HCT116 (cell line): ENCODE results near the gene TBX2. TPM values are rescaled to one million over a fixed set of nuclear protein-coding genes. Genes with fewer than 3 reads are reported as not detected.

ENCODE experiments used
- ATAC-seq: fragments of 200-7000 bp; cut with Tn5 transposase; 2 replicates; pipeline ENCODE4 v1.9.1; 2020; ENCODE audit warnings: mild to moderate bottlenecking, moderate library complexity
- Bru-seq: library from RNA; stranded (reverse); fragments of 400-500 nt; gene quantifications from one replicate; lab custom pipeline; 2021; lab: Mats Ljungman, UMichigan
- BruChase-seq, 2 experiments: library from RNA; stranded (reverse); fragments of 400-500 nt; gene quantifications; one replicate each; lab custom pipeline; 2021; lab: Mats Ljungman, UMichigan
- BruUV-seq: library from RNA; stranded (reverse); fragments of 400-500 nt; replicated peaks from 2 replicates; lab custom pipeline; 2021; lab: Mats Ljungman, UMichigan
- CTCF ChIA-PET: fragments of 300-600 bp; sonication (Branson Sonifier 250); formaldehyde crosslinking; loops from one replicate; lab custom pipeline; 2021; ENCODE audit warnings: antibody characterized with exemption; lab: Charles Lee
- POLR2A ChIA-PET: fragments of 300-600, 350-600 bp; sonication (Branson Sonifier 250); formaldehyde crosslinking; loops from one replicate; lab custom pipeline; 2021; ENCODE audit warnings: antibody characterized with exemption; lab: Charles Lee
- RAD21 ChIA-PET, 2 experiments: fragments of 300-600 bp; sonication (Branson Sonifier 250); formaldehyde crosslinking; loops; one replicate each; lab custom pipeline; 2023; ENCODE audit warnings: low total read pairs in 2 of 2; ENCODE audit not compliant: uncharacterized antibody in 2 of 2, unreplicated experiment in 2 of 2, low non-redundant PET in 1 of 2; lab: Charles Lee
- DNase-seq: peaks from one replicate; pipeline ENCODE4 v3.0.0-alpha.2; 2010; ENCODE audit warnings: low read depth, low spot score
- H2AFZ ChIP-seq: fragments of 200-600 bp; shearing (Covaris generic), sonication (generic); 2 replicates; pipeline ENCODE4 v1.6.1; 2017; ENCODE audit warnings: low read depth, mixed run types, mixed read lengths, antibody characterized with exemption, low read length; ENCODE audit not compliant: poor library complexity, severe bottlenecking
- H3K27ac ChIP-seq: 2 replicates; pipeline ENCODE4 v1.5.1; 2012; ENCODE audit warnings: low read depth, low read length
- H3K27me3 ChIP-seq: fragments of 200-600 bp; sonication (generic); 2 replicates; pipeline ENCODE4 v1.6.1; 2016; ENCODE audit warnings: mixed run types, low read length, mixed read lengths; ENCODE audit not compliant: insufficient read depth
- H3K36me3 ChIP-seq, 2 experiments: fragments of 200-500 bp in 1 of 2; fragments of 200-600 bp in 1 of 2; sonication (Bioruptor generic) in 1 of 2; sonication (generic) in 1 of 2; 2 replicates each; pipeline versions ENCODE4 v1.5.1 to v1.6.1; 2014 to 2016; ENCODE audit warnings: low read length in 2 of 2, inconsistent platforms in 1 of 2, mixed read lengths in 1 of 2, mixed run types in 1 of 2; ENCODE audit not compliant: insufficient read depth in 2 of 2, control insufficient read depth in 1 of 2
- H3K4me1 ChIP-seq, 2 experiments: fragments of 200-600 bp in 1 of 2; sonication (generic) in 1 of 2; 2 replicates each; pipeline versions ENCODE4 v1.5.1 to v1.6.1; 2012 to 2017; ENCODE audit warnings: low read length in 2 of 2, inconsistent platforms in 1 of 2, mild to moderate bottlenecking in 1 of 2, mixed read lengths in 1 of 2, mixed run types in 1 of 2, moderate library complexity in 1 of 2; ENCODE audit not compliant: insufficient read depth in 2 of 2, control insufficient read depth in 1 of 2
- H3K4me2 ChIP-seq: fragments of 200-600 bp; sonication (generic); 2 replicates; pipeline ENCODE4 v1.6.1; 2017; ENCODE audit warnings: mixed run types, low read length, mixed read lengths
- H3K4me3 ChIP-seq, 2 experiments: fragments of 200-600 bp in 1 of 2; sonication (generic) in 1 of 2; replicated peaks in 1 of 2; 2 replicates each; pipeline ENCODE4 v1.5.1; 2011 to 2016; ENCODE audit warnings: low read length in 2 of 2, control low read depth in 1 of 2, low read depth in 1 of 2, mild to moderate bottlenecking in 1 of 2, mixed read lengths in 1 of 2, mixed run types in 1 of 2
- H3K79me2 ChIP-seq: fragments of 200-600 bp; sonication (generic); 2 replicates; pipeline ENCODE4 v1.6.1; 2017; ENCODE audit warnings: mild to moderate bottlenecking, mixed run types, low read length, moderate library complexity, mixed read lengths; ENCODE audit not compliant: insufficient read depth
- H3K9ac ChIP-seq: fragments of 200-600 bp; sonication (generic); 2 replicates; pipeline ENCODE4 v1.6.1; 2016; ENCODE audit warnings: low read length, mixed read lengths
- H3K9me2 ChIP-seq: fragments of 200-600 bp; sonication (generic), shearing (Covaris generic); 2 replicates; pipeline ENCODE4 v1.6.1; 2017; ENCODE audit warnings: mixed run types, mild to moderate bottlenecking, moderate library complexity; ENCODE audit not compliant: insufficient read depth
- H3K9me3 ChIP-seq, 2 experiments: fragments of 200-500 bp in 1 of 2; fragments of 200-600 bp in 1 of 2; sonication (Bioruptor generic) in 1 of 2; sonication (generic) in 1 of 2; 2 replicates each; pipeline ENCODE4 v1.6.1; 2014 to 2017; ENCODE audit warnings: low read length in 2 of 2, mixed read lengths in 2 of 2, inconsistent platforms in 1 of 2, low read depth in 1 of 2, mild to moderate bottlenecking in 1 of 2, mixed run types in 1 of 2, moderate library complexity in 1 of 2; ENCODE audit not compliant: control insufficient read depth in 1 of 2, insufficient read depth in 1 of 2
- H4K20me1 ChIP-seq: fragments of 200-600 bp; sonication (generic), shearing (Covaris generic); 2 replicates; pipeline ENCODE4 v1.6.1; 2017; ENCODE audit warnings: mixed run types, mild to moderate bottlenecking, moderate library complexity; ENCODE audit not compliant: insufficient read depth
- CBX3 ChIP-seq: IDR thresholded peaks from 2 replicates; pipeline ENCODE4 v1.6.1; 2012; ENCODE audit warnings: low read depth
- CEBPB ChIP-seq: IDR thresholded peaks from 2 replicates; pipeline ENCODE4 v1.6.1; 2012; ENCODE audit warnings: low read depth
- EGR1 ChIP-seq: IDR thresholded peaks from 2 replicates; pipeline ENCODE4 v1.6.1; 2012; ENCODE audit warnings: low read depth
- JUND ChIP-seq: IDR thresholded peaks from 2 replicates; pipeline ENCODE4 v1.6.1; 2012
- POLR2AphosphoS5 ChIP-seq: IDR thresholded peaks from 2 replicates; pipeline ENCODE4 v1.6.1; 2011; ENCODE audit warnings: mild to moderate bottlenecking, low read depth, low read length, moderate library complexity
- SRF ChIP-seq: IDR thresholded peaks from 2 replicates; pipeline ENCODE4 v1.6.1; 2012; ENCODE audit warnings: low read depth
- TCF7L2 ChIP-seq: IDR thresholded peaks from 2 replicates; pipeline ENCODE4 v1.7.0; 2011; ENCODE audit warnings: borderline replicate concordance, inconsistent platforms; ENCODE audit not compliant: insufficient read depth, insufficient read length; ENCODE audit errors: extremely low read depth
- YY1 ChIP-seq: IDR thresholded peaks from 2 replicates; pipeline ENCODE4 v1.6.1; 2011; ENCODE audit warnings: low read length, low read depth, moderate library complexity, mild to moderate bottlenecking; ENCODE audit not compliant: insufficient replicate concordance; ENCODE audit errors: extremely low read depth
- intact Hi-C: fragments of 100-400 bp; cut with micrococcal nuclease; formaldehyde crosslinking; loops from 2 replicates; pipeline ENCODE4 v1.10.0; 2022
- long read RNA-seq: library from polyadenylated mRNA; unstranded; transcript quantifications from one replicate; pipeline ENCODE4 v2.0.0, GENCODE V29; 2021; ENCODE audit not compliant: unreplicated experiment
- polyA plus RNA-seq: library from polyadenylated mRNA; unstranded; fragments of >200 nt; gene quantifications from 2 replicates; pipeline ENCODE4 v1.2.1, GENCODE V29; 2012; ENCODE audit warnings: missing spikeins
- total RNA-seq: library from RNA; stranded (reverse); gene quantifications from one replicate; pipeline ENCODE4 v1.2.1, GENCODE V29; 2021; ENCODE audit not compliant: unreplicated experiment
- TF ChIP-seq, protein P1 (sequence below): IDR thresholded peaks from 2 replicates; pipeline ENCODE4 v1.6.1; 2012; ENCODE audit warnings: low read depth
- TF ChIP-seq, protein P2 (sequence below): IDR thresholded peaks from 2 replicates; pipeline ENCODE4 v1.6.1; 2012
- TF ChIP-seq, protein P3 (sequence below): IDR thresholded peaks from 2 replicates; pipeline ENCODE4 v1.6.1; 2012

TBX2 gene
- total RNA-seq (0.71 TPM), Bru-seq, nascent RNA (percentile 28 among the genes with signal in this experiment), BruChase-seq, experiment 1, labeled RNA remaining after a 6-hour chase (percentile 48 among the genes with signal in this experiment), BruChase-seq, experiment 2, labeled RNA remaining after a 2-hour chase (percentile 46 among the genes with signal in this experiment)
- polyA plus RNA-seq, result 0.09 and 0.42 TPM in 2 replicates
- long read RNA-seq, partial matches to known transcripts, result 1 of 1 reads
- long read RNA-seq, other reads (novel, unspliced or antisense), result 0 of 1 reads

GRCh38 chr17:61399131-61400065 is at the start of gene TBX2:
Gene TBX2 (plus strand): TSS chr17:61399843. CDS start chr17:61400177, 334 bp downstream.
- ChIA-PET RAD21 (no interaction called here), POLR2A (no interaction called here), CTCF (no interaction called here)
- H3K79me2 ChIP-seq, result no peaks in the 10 kb centered on the region
- H3K4me3 ChIP-seq, result no peak within 1 kb of the TSS
- no peaks in the 10 kb centered on the region for H3K36me3 ChIP-seq
- no peak for ATAC-seq
- H3K9me3 ChIP-seq, result no peaks in the 10 kb centered on the region
- H3K4me2 ChIP-seq, result no peak within 1 kb of the TSS
- no TSS peak for BruUV-seq
- H3K9ac ChIP-seq, result no peak within 1 kb of the TSS
- H3K4me1 ChIP-seq, result peaks cover 0 to under 1% of the 10 kb centered on the region in 2 experiments; a peak in 1 of 4 replicates
- intact Hi-C loops, result no loop called here
- no peak for DNase-seq
- H2AFZ ChIP-seq, result no peak within 1 kb of the TSS
- no peak within 1 kb of the TSS for H3K27ac ChIP-seq
- TF ChIP-seq, protein P1, sequence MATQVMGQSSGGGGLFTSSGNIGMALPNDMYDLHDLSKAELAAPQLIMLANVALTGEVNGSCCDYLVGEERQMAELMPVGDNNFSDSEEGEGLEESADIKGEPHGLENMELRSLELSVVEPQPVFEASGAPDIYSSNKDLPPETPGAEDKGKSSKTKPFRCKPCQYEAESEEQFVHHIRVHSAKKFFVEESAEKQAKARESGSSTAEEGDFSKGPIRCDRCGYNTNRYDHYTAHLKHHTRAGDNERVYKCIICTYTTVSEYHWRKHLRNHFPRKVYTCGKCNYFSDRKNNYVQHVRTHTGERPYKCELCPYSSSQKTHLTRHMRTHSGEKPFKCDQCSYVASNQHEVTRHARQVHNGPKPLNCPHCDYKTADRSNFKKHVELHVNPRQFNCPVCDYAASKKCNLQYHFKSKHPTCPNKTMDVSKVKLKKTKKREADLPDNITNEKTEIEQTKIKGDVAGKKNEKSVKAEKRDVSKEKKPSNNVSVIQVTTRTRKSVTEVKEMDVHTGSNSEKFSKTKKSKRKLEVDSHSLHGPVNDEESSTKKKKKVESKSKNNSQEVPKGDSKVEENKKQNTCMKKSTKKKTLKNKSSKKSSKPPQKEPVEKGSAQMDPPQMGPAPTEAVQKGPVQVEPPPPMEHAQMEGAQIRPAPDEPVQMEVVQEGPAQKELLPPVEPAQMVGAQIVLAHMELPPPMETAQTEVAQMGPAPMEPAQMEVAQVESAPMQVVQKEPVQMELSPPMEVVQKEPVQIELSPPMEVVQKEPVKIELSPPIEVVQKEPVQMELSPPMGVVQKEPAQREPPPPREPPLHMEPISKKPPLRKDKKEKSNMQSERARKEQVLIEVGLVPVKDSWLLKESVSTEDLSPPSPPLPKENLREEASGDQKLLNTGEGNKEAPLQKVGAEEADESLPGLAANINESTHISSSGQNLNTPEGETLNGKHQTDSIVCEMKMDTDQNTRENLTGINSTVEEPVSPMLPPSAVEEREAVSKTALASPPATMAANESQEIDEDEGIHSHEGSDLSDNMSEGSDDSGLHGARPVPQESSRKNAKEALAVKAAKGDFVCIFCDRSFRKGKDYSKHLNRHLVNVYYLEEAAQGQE, result no peak
- TF ChIP-seq CBX3 (no peak), POLR2AphosphoS5 (no peak), TCF7L2 (no peak), CEBPB (no peak), YY1 (no peak), SRF (no peak), EGR1 (no peak), JUND (no peak)
- TF ChIP-seq, protein P2, sequence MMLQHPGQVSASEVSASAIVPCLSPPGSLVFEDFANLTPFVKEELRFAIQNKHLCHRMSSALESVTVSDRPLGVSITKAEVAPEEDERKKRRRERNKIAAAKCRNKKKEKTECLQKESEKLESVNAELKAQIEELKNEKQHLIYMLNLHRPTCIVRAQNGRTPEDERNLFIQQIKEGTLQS, result no peak
- TF ChIP-seq, protein P3, sequence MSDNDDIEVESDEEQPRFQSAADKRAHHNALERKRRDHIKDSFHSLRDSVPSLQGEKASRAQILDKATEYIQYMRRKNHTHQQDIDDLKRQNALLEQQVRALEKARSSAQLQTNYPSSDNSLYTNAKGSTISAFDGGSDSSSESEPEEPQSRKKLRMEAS, result no peak
- no peaks in the 10 kb centered on the region for H4K20me1 ChIP-seq
- H3K9me2 ChIP-seq, result no peaks in the 10 kb centered on the region
- H3K27me3 ChIP-seq, result no peaks in the 10 kb centered on the region
